Activated naive CD4-positive, alpha-beta T cell (primary cell): ENCODE measurements around the gene GLB1L3.
"Not testable (repeated sequence)": the region's sequence is repeated elsewhere in the genome, so short reads cannot be mapped to it uniquely, and the experiment has no call there.

Source experiments
- DNase-seq, 4 experiments: peaks; one replicate each; lab custom pipeline; 2025; lab: John Stamatoyannopoulos, UW

The GLB1L3 gene

DNA sequence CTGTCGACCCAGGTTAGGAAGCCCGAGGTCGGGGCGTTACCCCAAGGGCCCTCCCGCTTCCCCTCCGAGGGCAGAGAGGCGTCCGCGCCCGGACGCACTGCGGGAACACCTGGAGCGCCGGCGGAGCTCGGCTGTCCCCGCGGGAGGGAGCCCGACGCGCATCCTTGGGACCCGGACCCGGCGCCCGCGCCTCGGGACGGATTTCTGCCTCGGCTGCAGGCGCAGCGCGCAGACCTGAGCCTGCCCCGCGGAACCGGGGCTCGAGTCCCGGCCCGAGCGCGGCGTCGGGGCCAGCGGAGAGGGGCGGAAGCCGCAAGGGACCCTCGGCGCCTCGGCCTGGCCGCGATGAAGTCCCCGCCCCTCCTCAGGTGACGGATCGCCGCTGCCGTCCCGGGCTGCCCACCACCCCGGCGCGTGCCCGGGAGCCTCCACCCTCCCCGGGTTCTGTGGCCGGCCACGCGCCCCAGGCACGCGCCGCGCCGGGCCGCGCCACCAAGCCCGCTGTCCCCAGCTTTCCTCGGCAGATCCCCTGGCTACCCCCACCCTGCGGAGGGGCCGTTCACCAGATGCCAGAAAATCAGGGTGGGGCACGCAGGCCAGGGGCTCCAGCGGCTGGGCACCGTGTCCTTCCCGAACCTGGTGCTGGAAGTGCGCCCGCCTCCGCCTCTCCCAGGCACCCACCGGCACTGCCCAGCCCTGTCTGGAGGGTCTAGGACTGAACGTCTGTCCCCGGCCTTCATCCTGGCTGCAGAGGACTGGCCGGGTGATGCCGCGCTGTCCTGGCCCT lies 410 bp downstream of the GLB1L3 start:
- no peak for DNase-seq

DNA sequence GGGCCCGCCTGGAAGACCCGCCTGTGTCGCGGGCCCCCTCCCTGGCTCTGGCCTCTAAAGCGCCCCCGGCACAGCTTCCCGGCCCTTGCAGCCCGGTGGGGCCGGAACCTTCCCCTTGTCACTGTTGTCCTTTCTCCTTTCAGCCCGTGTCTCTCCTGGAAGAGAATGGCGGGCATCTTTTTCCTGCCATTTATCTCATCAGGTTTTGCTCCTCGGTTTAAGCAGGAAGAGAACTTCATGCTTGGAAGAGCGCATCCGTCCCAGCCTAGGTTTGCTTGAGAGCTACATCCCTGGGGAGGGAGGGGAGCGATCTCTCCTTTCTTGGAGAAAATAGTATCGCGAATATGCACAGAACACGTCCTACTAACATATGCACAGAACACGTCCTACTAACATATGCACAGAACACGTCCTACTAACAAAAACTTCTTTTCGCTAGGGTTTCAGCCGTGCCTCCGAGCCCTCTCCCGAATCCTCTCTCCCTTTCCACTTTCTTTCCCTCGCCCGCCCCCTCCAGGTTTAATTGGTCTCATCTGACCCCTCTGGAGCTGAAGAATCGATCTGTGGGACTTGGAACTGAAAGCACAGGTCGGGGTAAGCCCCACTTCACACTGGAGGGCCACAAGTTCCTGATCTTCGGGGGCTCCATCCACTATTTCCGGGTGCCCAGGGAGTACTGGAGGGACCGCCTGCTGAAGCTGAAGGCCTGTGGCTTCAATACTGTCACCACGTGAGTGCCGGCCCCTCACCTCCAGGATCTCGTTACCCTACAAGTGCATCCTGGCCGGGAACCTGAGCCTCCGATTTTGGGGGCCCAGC lies 1.2 kb downstream of the GLB1L3 start:
- no peak for DNase-seq

DNA sequence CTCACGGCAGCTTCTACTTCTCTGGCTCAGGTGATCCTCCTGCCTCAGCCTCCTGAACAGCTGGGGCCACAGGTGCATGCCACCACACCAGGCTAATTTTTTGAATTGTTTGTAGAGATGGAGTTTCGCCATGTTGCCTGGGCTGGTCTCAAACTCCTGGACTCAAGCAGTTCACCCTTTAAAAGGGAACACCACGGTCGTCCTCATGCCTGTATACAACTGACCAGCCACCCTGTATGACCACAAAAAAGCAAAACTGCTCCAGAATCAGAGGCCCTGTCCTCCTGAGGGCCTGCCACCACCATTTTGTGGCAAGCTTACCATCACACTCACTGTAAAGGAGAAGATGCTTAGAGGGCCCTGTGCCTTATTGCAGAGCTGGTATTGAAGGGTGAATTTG lies 2.2 kb downstream of the GLB1L3 start:
- DNase-seq = no peak

DNA sequence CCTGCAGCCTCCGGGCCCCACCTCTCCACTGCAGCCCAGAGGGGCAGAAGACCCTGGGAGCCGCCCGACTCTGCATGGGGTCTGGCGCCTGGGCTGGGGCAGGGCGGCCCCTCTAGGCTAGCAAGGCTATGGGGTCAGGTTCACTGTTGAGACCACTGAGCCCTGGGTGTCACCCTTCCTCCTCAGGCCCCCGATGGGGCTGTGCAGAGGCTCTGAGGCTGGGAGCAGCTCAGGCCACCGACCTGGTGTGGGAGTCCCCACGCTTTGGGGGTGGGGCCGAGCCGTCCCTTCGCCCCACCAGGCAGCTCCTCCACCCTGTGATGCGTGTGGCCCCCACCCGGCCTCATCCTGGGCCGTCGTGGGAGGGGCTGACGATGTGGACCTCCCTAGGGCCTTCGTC lies 5.5 kb downstream of the GLB1L3 start:
- DNase-seq = not testable (repeated sequence)

DNA sequence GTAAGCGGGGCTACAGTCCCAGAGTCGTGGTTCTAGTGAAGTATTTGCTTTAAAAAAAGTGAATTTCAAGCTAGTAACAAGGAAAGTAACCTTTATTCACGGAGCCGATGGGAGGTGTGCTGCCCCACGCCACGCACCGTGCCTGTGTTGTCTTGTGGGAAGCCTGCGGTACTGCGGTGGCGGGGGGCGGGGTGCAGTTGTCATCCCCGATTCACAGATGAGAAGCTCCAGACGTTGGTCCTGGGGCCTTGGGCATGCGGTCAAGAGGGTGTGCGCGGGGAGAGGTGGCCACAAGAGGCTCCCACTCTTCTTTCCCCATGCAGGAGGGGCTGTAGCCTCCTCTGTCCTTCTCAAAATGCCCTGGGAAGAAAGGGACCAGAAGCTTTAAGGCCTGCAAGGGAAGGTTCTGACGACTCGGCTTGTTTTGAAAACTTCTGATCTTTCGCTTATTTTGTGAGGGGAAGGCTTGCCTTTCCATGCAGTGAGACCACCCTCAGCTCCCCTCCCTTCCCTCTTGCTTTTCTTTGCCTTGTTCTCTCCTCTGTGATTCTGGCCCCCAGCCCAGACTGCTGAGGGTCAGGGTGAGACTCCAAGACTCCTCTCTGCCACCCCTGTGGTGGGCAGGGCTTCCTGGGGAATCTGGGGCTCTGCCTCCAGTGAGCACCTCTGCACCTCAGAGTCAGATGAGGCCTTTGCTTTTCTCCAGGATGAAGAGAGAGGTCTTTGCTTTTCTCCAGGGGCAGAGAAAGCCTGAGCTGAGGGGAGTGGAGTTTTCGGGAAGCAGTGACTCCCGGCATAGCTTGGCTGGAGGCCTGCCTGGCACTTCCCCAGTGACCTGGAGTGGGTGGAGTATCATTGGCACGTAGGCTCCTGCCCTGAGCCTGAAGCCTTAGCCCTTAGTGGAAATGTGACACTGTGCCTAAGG lies 6.2 kb downstream of the GLB1L3 start:
- no peak for DNase-seq

DNA sequence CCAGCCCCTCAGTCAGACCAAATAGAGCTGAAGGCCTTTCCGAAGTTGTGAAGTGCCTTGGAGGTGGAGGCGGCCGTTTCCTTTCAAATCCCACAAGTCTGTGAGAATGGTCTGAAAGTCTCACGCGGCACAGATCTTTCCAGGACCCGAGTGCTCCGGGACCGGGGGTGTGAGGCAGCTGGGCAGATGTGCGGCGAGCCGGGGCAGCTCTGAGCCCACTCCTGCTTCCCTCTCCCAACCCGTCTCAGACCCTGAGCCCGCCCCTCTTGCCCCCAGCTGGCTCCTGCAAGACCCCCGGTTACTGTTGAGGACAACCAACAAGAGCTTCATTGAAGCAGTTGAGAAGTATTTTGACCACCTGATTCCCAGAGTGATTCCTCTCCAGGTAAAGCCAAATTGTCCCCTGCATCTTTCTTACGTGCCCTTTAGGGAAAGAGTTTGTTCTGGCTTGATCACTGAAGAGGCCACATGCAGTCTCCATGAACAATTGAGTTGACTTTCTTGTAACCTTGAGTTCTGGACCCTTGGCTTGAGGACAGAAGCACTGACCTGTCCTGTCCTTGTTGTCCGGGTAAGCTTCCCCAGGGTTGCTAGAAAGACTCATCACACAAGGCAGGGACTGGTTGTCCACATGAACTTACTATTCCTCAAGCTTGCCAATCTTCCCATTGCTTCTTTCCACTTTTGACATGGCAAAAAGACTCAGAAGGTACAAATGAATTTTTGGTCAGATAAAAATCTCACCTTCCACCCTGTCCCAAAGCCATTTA lies 7.5 kb downstream of the GLB1L3 start:
- DNase-seq = no peak

DNA sequence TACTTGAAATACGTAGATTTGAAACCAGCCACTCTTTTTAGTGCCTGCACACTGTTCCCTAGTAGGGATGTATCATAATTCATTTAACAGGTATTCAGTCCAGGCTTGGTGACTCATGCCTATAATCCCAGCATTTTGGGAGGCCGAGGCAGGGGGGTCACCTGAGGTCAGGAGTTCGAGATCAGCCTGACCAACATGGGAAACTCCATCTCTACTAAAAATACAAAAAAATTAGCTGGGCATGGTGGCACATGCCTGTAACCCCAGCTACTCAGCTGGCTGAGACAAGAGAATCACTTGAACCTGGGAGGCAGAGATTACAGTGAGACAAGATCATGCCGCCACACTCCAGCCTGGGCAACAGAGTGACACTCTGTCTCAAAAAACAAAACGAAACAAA lies 8.2 kb downstream of the GLB1L3 start:
- DNase-seq = not testable (repeated sequence)

DNA sequence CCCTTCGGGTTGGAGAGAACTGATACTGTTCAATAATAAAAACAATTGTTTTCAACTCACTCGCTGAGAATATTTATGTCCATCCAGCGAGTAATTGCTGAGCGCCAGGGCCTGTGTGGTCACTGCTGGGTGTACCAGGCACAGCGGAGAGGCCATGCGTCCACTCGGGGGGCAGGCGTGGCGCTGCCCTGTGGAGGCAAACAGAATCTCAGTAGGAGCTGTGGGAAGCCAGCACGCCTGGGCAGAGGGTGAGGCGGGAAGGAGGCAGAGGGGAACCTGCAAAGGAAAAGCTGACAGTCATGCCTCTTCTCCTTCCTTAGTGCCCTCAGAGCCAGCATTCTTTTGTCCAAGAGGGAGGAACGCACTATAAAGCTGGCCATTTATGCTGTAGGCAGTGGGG lies 11.4 kb downstream of the GLB1L3 start:
- DNase-seq = no peak

DNA sequence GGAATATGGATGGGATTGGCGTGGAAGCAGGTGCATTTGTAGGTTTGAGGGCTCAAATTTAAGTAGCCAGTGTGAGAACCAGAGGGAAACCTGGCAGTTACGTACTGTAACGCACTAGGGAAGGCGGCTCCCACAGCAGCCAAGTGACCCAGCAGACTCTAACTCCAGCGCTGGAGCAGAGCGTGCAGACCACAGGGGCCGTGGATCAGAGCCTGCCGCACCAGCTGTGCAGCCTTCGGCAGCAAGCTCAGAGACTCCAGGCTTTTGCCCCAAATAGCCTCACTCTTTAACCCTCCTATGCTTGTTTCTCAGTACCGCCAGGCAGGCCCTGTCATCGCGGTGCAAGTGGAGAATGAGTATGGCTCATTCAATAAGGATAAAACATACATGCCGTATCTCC lies 12.3 kb downstream of the GLB1L3 start:
- no peak for DNase-seq

DNA sequence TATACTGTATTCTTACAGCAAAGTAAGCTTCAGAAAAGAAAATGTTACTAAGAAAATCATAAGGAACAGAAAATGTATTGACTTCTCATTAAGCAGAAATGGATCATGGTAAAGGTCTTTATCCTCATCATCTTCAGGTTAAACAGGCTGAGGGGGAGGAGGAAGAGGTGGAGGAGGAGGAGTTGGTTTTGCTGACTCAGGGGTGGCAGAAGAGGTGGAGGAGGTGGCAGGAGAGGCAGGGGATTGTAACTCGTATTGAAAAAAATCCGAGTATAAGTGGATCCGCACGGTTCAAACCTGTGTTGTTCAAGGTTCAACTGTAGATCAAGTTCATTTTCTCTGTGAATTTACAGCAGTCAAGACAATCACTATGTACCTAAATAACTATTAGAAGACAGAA lies 13.0 kb downstream of the GLB1L3 start:
- no peak for DNase-seq

DNA sequence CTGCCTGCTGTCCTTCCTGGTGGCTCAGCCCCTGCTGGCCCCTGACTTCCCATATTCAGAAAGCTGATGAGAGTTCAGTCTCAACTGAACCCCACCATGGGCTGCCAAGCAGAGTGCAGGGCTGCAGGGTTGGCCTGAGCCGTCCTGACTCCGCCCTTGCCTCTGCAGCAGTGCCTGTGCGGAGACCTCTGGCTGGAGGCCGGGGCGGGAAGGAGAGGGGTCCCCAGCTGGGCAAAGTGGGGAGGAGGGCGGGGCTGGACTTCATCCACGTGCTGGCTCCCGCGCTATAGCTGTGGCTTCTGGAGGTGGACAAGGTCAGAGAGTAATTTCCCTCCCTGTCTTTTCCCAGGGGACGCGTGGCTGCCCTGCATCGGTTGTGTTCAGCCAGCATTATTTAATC lies 13.6 kb downstream of the GLB1L3 start:
- DNase-seq = no peak

DNA sequence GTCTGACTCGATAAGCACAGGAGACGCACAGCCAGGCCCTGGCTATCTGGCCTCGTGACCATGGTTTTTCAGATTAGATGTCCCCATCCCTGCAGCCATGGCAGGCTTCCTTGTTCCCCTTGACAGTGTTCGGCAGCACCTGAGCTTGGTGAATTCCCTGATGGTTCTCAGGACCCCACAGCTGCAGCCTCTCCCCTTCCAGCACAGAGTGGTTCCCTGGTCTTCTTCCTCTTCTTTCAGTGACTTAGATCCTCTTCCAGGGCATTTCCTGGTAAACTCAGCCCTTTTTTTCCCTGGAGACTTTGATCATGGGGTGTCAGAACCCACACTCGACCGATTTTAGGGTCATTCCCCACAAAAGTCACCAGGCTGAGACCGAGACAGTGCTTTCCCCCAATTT lies 14.5 kb downstream of the GLB1L3 start:
- DNase-seq = no peak

DNA sequence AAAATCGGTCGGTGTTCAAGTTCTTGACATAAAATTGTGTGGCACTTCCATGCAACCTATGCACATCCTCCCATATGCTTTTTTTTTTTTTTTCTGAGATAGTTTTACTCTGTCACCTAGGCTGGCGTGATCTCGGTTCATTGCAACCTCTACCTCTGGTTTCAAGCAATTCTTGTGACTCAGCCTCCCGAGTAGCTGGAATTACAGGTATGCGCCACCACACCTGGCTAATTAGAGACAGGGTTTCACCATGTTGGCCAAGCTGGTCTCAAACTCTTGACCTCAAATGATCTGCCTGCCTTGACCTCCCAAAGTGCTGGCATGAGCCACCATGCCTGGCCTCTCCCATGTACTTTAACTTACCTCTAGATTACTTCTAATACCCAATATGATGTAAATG lies 15.0 kb downstream of the GLB1L3 start:
- no peak for DNase-seq

DNA sequence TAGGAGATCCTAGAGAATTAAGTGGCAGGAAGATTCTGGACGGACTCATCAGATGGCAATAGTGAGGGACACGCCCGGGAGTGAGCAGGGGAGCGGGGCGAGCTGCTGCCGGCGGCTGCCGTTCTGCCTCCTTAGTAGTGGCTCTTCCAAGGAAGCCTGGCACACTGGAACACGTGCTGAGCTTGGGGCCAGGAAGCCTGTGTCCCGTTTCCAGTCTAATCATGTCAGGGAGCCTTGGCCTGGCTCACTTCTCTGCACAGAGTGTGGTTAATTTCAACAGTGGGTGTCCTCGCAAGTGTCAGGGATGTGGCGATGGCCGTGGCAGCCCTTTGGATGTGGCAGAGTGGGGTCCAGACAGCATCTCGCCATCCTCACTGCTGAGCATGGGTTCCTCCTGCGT lies 16.5 kb downstream of the GLB1L3 start:
- DNase-seq = no peak

DNA sequence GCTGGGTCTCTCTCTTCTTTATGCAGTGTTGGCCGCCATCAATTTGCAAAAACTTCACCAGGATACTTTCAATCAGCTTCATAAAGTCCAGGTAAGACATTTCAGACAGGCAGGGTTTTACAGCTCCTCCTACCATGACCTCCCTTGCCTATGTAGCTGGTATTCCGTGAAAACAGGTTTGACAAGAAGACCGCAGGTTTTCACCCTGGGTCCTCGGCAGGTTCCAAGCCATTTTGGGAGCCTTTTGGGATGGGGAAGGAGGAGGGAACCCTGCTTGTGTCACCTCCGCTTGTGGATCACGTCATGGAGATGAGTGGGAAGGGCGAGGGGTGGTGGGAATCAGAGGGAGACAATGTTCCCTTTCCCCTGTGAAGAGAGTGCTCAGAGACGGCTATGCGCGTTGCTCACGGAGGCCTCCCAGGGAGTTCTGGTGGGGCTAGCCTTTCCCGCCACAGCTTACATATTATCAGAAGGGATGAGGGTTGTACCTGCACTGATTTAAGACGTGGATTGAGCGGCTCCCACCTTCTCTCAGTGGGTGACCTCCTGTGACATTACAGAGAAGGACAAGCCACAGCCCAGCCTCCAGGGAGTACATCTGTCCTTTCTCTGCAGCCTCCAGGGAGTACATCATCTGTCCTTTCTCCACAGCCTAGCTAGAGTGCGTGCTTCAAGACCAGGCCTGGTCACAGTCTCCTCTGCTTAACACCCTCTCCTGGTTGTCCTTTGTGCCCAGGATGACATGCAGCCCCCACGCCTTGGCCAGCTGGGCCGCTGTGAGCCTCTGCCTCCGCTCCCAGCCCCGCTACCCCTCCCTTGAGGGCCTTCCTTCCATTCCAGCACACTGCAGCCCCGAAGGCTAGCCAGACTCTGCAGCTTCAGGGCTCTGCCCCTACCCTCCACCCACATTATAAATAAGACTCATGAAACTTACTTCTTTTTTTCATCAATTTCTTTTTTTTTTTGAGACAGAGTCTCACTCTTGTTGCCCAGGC lies 17.2 kb downstream of the GLB1L3 start:
- no peak for DNase-seq

DNA sequence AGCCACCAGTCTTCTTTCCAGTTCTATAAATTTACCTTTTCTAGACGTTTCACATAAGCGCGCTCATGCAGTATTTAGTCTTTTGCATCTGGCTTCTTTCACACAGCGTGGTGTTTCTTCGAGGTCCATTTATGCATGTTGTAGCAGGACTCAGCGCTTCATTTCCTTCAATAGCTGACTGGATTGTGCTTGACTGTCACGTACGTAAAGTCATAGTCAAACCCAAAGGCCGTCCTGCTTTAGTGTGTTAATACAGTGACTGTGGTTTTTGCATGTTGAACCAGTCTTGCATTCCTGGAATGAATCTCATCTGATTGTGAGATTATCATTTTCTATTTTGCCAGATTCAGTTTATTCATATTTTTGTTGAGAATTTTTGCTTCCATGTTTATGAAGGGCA lies 18.5 kb downstream of the GLB1L3 start:
- no peak for DNase-seq

DNA sequence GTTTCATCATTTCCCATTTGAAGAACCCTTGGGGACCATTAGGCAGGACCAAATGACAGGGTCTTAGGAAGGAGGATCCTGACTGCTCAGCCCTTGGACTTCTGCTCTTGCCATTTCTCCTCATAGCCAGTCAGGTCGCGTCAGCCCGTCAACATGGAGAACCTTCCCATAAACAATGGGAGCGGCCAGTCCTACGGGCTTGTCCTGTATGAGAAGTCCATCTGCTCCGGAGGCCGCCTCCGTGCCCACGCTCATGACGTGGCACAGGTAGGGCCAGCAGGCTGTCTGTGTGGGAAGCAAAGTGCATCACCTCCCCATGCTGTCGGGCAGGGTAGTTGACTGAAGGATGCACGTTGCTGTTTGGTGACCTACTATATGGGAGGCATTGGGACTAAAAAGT lies 36.0 kb downstream of the GLB1L3 start:
- DNase-seq = no peak

DNA sequence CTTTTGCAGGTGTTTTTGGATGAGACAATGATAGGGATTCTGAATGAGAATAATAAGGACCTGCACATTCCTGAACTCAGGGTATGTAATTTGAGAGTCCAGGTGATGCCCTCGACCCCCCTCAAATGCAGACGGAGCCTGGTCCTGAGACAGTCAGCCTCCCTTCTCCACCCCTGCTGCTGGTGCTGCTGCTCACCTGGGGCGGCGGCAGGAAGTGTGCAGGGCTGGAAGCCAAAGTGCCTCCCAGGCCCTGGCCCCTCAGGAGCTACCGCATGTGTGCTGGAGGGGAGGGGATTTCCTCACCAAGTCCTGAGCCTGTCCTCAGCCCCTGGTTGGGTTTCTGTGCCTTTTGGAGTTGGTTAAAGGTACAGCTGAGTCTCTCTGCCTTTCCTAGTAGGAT lies 36.6 kb downstream of the GLB1L3 start:
- no peak for DNase-seq

DNA sequence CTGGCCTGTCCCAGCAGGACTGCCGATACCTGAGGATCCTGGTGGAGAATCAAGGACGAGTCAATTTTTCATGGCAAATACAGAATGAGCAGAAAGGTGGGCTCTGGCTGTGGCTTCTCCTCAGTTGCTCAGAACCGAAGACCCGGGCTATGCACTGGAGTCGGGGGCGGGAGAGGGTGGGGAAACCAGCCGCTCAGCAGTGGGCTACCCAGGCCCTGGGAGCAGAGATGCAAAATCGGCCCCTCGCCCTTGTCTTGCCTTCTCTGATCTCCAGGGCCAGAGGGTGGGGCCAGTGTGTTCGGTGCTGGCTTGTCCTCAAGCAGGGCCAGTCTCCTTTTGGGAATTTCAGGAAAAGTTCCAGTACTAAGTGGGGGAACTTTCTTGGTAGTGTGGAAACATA lies 37.2 kb downstream of the GLB1L3 start:
- no peak for DNase-seq

DNA sequence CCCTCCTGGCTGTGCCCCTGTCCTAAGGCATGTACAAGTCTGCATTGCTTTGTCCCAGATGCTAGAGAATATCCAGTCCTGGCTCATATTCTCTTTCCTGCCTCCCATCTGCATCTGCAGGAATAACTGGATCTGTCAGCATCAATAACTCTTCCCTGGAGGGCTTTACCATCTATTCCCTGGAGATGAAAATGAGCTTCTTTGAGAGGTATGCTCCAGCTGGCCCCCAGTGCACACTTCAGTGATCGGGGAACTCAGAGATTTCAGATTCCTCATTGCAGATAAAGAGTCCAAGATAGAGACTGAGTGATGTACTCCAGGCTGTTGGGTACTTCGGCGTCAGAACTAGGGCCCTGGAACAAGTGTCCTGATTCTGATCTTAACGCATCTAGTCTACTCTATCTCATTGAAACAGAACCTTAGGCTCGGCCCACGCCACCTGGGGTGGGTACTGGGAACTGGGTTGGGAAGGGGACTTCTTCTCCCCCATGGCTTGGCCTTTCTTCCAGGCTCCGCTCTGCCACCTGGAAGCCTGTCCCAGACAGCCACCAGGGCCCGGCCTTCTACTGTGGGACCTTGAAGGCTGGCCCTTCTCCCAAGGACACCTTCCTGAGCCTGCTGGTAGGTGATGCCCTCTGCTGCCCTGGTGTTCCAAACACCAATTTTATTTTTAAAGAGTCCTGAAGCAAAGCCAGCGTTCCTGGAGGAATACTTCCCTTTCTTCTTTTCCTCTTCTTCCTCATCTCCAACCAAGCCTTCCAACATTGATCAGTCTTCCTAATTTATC lies 37.8 kb downstream of the GLB1L3 start:
- DNase-seq = no peak
